HepG2 (cell line): ENCODE measurements around the gene DBNDD1. TPM values are rescaled to one million over a fixed set of nuclear protein-coding genes. Genes with fewer than 3 reads are reported as not detected.

Source experiments
- ADNP ChIP-seq: sonication (generic); formaldehyde crosslinking; IDR thresholded peaks from 2 replicates; pipeline ENCODE4 v1.4.0; 2020; ENCODE audit warnings: missing genetic modification reagents
- ATF7-NPFF ChIP-seq: sonication (generic); formaldehyde crosslinking; IDR thresholded peaks from 2 replicates; pipeline ENCODE4 v1.8.1; 2023; ENCODE audit warnings: mild to moderate bottlenecking, low read depth, missing genetic modification reagents, moderate library complexity
- ATRX ChIP-seq: sonication (generic); formaldehyde crosslinking; IDR thresholded peaks from 2 replicates; pipeline ENCODE4 v1.4.0; 2020; ENCODE audit warnings: missing genetic modification reagents, borderline replicate concordance
- CBX1 ChIP-seq: IDR thresholded peaks from one replicate; pipeline ENCODE4 v1.6.1; 2016; ENCODE audit warnings: antibody characterized with exemption, low read depth
- CC2D1A ChIP-seq: sonication (generic); formaldehyde crosslinking; IDR thresholded peaks from 2 replicates; pipeline ENCODE4 v1.8.1; 2023; ENCODE audit warnings: mild to moderate bottlenecking, missing genetic modification reagents
- CREM ChIP-seq, 2 experiments: sonication (generic) in 1 of 2; formaldehyde crosslinking in 1 of 2; IDR thresholded peaks; 2 replicates each; pipeline versions ENCODE4 v1.4.0 to v1.6.1; 2016 to 2020; ENCODE audit warnings: antibody characterized with exemption in 1 of 2, mild to moderate bottlenecking in 1 of 2, missing genetic modification reagents in 1 of 2
- ELF1 ChIP-seq: sonication (generic); formaldehyde crosslinking; IDR thresholded peaks from 2 replicates; pipeline ENCODE4 v1.4.0; 2020; ENCODE audit warnings: missing genetic modification reagents
- HNRNPLL ChIP-seq: fragments of 200-400 bp; formaldehyde crosslinking; IDR thresholded peaks from 2 replicates; pipeline ENCODE4 v1.6.1; 2017; ENCODE audit warnings: mild to moderate bottlenecking, low read depth, low read length; ENCODE audit not compliant: poor library complexity, severe bottlenecking
- HOXA3 ChIP-seq: sonication (generic); formaldehyde crosslinking; IDR thresholded peaks from 2 replicates; pipeline ENCODE4 v1.5.0; 2020; ENCODE audit warnings: missing genetic modification reagents
- KDM5B ChIP-seq: sonication (generic); formaldehyde crosslinking; IDR thresholded peaks from 2 replicates; pipeline ENCODE4 v1.4.0; 2020; ENCODE audit warnings: missing genetic modification reagents, mild to moderate bottlenecking, borderline replicate concordance
- MAZ ChIP-seq, 2 experiments: sonication (generic) in 1 of 2; formaldehyde crosslinking in 1 of 2; IDR thresholded peaks; 2 replicates each; pipeline versions ENCODE4 v1.5.0 to v1.6.1; 2012 to 2020; ENCODE audit warnings: low read depth in 2 of 2, mild to moderate bottlenecking in 2 of 2, borderline replicate concordance in 1 of 2, improper control_type of control experiment in 1 of 2, low read length in 1 of 2, missing genetic modification reagents in 1 of 2, moderate library complexity in 1 of 2
- NFRKB ChIP-seq: fragments of 450-650 bp; IDR thresholded peaks from 2 replicates; pipeline ENCODE4 v1.6.1; 2017
- PAX8 ChIP-seq: sonication (generic); formaldehyde crosslinking; IDR thresholded peaks from 2 replicates; pipeline ENCODE4 v1.8.0; 2022; ENCODE audit warnings: mild to moderate bottlenecking, missing genetic modification reagents, borderline replicate concordance
- SATB2 ChIP-seq: sonication (generic); formaldehyde crosslinking; IDR thresholded peaks from 2 replicates; pipeline ENCODE4 v1.5.0; 2020; ENCODE audit warnings: missing genetic modification reagents
- SIX1 ChIP-seq: sonication (generic); formaldehyde crosslinking; IDR thresholded peaks from 2 replicates; pipeline ENCODE4 v1.4.0; 2020; ENCODE audit warnings: missing genetic modification reagents, borderline replicate concordance
- SRF ChIP-seq: IDR thresholded peaks from 2 replicates; pipeline ENCODE4 v1.6.1; 2011; ENCODE audit warnings: mild to moderate bottlenecking, low read depth, low read length, moderate library complexity
- XRCC5 ChIP-seq: fragments of 200-400 bp; formaldehyde crosslinking; optimal IDR thresholded peaks from 2 replicates; pipeline ENCODE3; 2017; ENCODE audit warnings: mild to moderate bottlenecking, low read length
- ZGPAT ChIP-seq: IDR thresholded peaks from 2 replicates; pipeline ENCODE4 v1.6.1; 2016; ENCODE audit warnings: mild to moderate bottlenecking
- ZMYM2 ChIP-seq: sonication (generic); formaldehyde crosslinking; IDR thresholded peaks from 2 replicates; pipeline ENCODE4 v1.8.0; 2022; ENCODE audit warnings: mild to moderate bottlenecking, missing genetic modification reagents
- ZNF253 ChIP-seq: sonication (generic); formaldehyde crosslinking; IDR thresholded peaks from 2 replicates; pipeline ENCODE4 v1.8.0; 2022; ENCODE audit warnings: mild to moderate bottlenecking, missing genetic modification reagents, borderline replicate concordance
- ZNF263 ChIP-seq: sonication (generic); formaldehyde crosslinking; IDR thresholded peaks from 2 replicates; pipeline ENCODE4 v1.4.0; 2020; ENCODE audit warnings: missing genetic modification reagents
- ZNF781 ChIP-seq: sonication (generic); formaldehyde crosslinking; IDR thresholded peaks from 2 replicates; pipeline ENCODE4 v1.5.1; 2020; ENCODE audit warnings: borderline replicate concordance, mild to moderate bottlenecking, missing genetic modification reagents; ENCODE audit errors: not compliant biosample characterization
- polyA plus RNA-seq, 8 experiments: library from polyadenylated mRNA; depleted of rRNA in 3 of 8; stranded (reverse) in 7 of 8; unstranded in 1 of 8; fragments of >200 nt; fragmentation: Illumina TruSeq in 4 of 8; extraction: Trizol in 4 of 8; gene quantifications; 2 replicates each; pipeline versions ENCODE4 v1.2.1 to v1.2.3, GENCODE V29; 2011 to 2016; ENCODE audit warnings: low read depth in 4 of 8, missing spikeins in 1 of 8, mixed read lengths in 1 of 8; ENCODE audit not compliant: insufficient read depth in 1 of 8
- total RNA-seq, 5 experiments: library from RNA; depleted of rRNA; stranded (reverse); fragments of >200 nt; fragmentation: Illumina TruSeq; extraction: Trizol; gene quantifications; 2 replicates each; pipeline ENCODE4 v1.2.3, GENCODE V29; 2016; ENCODE audit warnings: low read depth in 1 of 5
- TF ChIP-seq, protein P1 (sequence below), 2 experiments: sonication (generic) in 1 of 2; formaldehyde crosslinking in 1 of 2; IDR thresholded peaks; 2 replicates each; pipeline versions ENCODE4 v1.4.0 to v1.6.1; 2016 to 2020; ENCODE audit warnings: borderline replicate concordance in 1 of 2, low read depth in 1 of 2, mild to moderate bottlenecking in 1 of 2, missing genetic modification reagents in 1 of 2

Gene DBNDD1
- total and polyA plus RNA-seq, 2 of the 13 experiments (the other 11 are each of a cell fraction or from before 2014, with no cell fraction given): 17.0 to 40.4 TPM

GRCh38 chr16:89972244-89973234, 46.7 kb downstream of the DBNDD1 start (continued):
- peak; percentile 62; the same call in 1 of the 2 replicates for TF ChIP-seq CREM (IDR thresholded peaks at IDR 0.05)
- TF ChIP-seq CREM (CRISPR knock-in tag; IDR thresholded peaks at IDR 0.05): peak; percentile 75
- TF ChIP-seq SRF: no peak
- TF ChIP-seq CC2D1A: no peak
- TF ChIP-seq SIX1 (CRISPR knock-in tag): no peak
- peak; percentile 20 for TF ChIP-seq XRCC5
- peak; percentile 94; the same call in 1 of the 2 replicates for TF ChIP-seq SATB2
- peak; percentile 68; the same call in 1 of the 2 replicates for TF ChIP-seq ZNF263 (CRISPR knock-in tag)
- TF ChIP-seq ADNP (CRISPR knock-in tag): no peak
- no peak for TF ChIP-seq ZMYM2 (CRISPR knock-in tag)
- TF ChIP-seq, protein P1, sequence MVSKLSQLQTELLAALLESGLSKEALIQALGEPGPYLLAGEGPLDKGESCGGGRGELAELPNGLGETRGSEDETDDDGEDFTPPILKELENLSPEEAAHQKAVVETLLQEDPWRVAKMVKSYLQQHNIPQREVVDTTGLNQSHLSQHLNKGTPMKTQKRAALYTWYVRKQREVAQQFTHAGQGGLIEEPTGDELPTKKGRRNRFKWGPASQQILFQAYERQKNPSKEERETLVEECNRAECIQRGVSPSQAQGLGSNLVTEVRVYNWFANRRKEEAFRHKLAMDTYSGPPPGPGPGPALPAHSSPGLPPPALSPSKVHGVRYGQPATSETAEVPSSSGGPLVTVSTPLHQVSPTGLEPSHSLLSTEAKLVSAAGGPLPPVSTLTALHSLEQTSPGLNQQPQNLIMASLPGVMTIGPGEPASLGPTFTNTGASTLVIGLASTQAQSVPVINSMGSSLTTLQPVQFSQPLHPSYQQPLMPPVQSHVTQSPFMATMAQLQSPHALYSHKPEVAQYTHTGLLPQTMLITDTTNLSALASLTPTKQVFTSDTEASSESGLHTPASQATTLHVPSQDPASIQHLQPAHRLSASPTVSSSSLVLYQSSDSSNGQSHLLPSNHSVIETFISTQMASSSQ (IDR thresholded peaks at IDR 0.05; ENCODE audit: low read depth): peak; percentile 40; the same call in 1 of the 2 replicates
- TF ChIP-seq, protein P1 (CRISPR knock-in tag; IDR thresholded peaks at IDR 0.05; ENCODE audit: borderline replicate concordance): peak; percentile 84
- no peak; the same call in 1 of the 2 replicates for TF ChIP-seq ZNF253 (CRISPR knock-in tag)
- peak; percentile 98 for TF ChIP-seq HOXA3 (CRISPR knock-in tag)
- no peak for TF ChIP-seq NFRKB
- TF ChIP-seq ATF7-NPFF (CRISPR knock-in tag): peak; percentile 72
- TF ChIP-seq ZGPAT (CRISPR knock-in tag): peak; percentile 78
- TF ChIP-seq MAZ (IDR thresholded peaks at IDR 0.05; ENCODE audit: borderline replicate concordance, low read depth, low read length): peak; percentile 82; the same call in 1 of the 2 replicates
- peak; percentile 87 for TF ChIP-seq MAZ (CRISPR knock-in tag; IDR thresholded peaks at IDR 0.05; ENCODE audit: low read depth)
- TF ChIP-seq KDM5B (CRISPR knock-in tag): peak; percentile 94
- no peak for TF ChIP-seq ATRX
- peak; percentile 84 for TF ChIP-seq HNRNPLL
- peak; percentile 93 for TF ChIP-seq CBX1
- peak; percentile 55; the same call in 1 of the 2 replicates for TF ChIP-seq PAX8 (CRISPR knock-in tag)
- TF ChIP-seq ZNF781: peak; percentile 88
- no peak for TF ChIP-seq ELF1 (CRISPR knock-in tag)
